MM.1S (cell line): ENCODE results near the gene FIBCD1.

Experiments used
- DNase-seq: peaks from one replicate; pipeline ENCODE4 v3.0.0-alpha.2; 2015
- H2AFZ ChIP-seq: fragments of 300-600 bp; sonication (generic); 2 replicates; pipeline ENCODE4 v1.6.0; 2016; ENCODE audit warnings: antibody characterized with exemption, low read length
- H3F3A ChIP-seq: fragments of 300-600 bp; sonication (generic); 2 replicates; pipeline ENCODE4 v1.6.1; 2016; ENCODE audit warnings: mild to moderate bottlenecking, antibody characterized with exemption, low read length, moderate library complexity, mixed read lengths; ENCODE audit not compliant: insufficient read depth
- H3K27ac ChIP-seq: fragments of 300-600 bp; sonication (generic); 2 replicates; pipeline ENCODE4 v1.5.1; 2016; ENCODE audit warnings: mild to moderate bottlenecking, low read length
- H3K27me3 ChIP-seq: fragments of 300-600 bp; sonication (generic); replicated peaks from 2 replicates; pipeline ENCODE4 v1.6.0; 2016; ENCODE audit warnings: low read length; ENCODE audit not compliant: insufficient read depth
- H3K36me3 ChIP-seq: fragments of 300-600 bp; sonication (generic); replicated peaks from 2 replicates; pipeline ENCODE4 v1.6.1; 2016; ENCODE audit warnings: mild to moderate bottlenecking, low read length, mixed read lengths; ENCODE audit not compliant: insufficient read depth
- H3K4me1 ChIP-seq: fragments of 300-600 bp; sonication (generic); 2 replicates; pipeline ENCODE4 v1.6.1; 2016; ENCODE audit warnings: low read length, mixed read lengths
- H3K4me2 ChIP-seq: fragments of 300-600 bp; sonication (generic); 2 replicates; pipeline ENCODE4 v1.6.0; 2016; ENCODE audit warnings: low read depth, low read length
- H3K4me3 ChIP-seq: fragments of 300-600 bp; sonication (generic); 2 replicates; pipeline ENCODE4 v1.5.1; 2016; ENCODE audit warnings: low read length, mixed read lengths
- H3K79me2 ChIP-seq: fragments of 300-600 bp; sonication (generic); 2 replicates; pipeline ENCODE4 v1.6.1; 2016; ENCODE audit warnings: mixed run types, low read length, mixed read lengths
- H3K9ac ChIP-seq: fragments of 300-600 bp; sonication (generic); 2 replicates; pipeline ENCODE4 v1.6.1; 2016; ENCODE audit warnings: low read length, mixed read lengths
- H3K9me2 ChIP-seq: fragments of 300-600 bp; sonication (generic); replicated peaks from 2 replicates; pipeline ENCODE4 v1.6.1; 2016; ENCODE audit warnings: mild to moderate bottlenecking, low read length, mixed read lengths; ENCODE audit not compliant: insufficient read depth
- H3K9me3 ChIP-seq: fragments of 300-600 bp; sonication (generic); replicated peaks from 2 replicates; pipeline ENCODE4 v1.6.1; 2016; ENCODE audit warnings: mild to moderate bottlenecking, low read length, mixed read lengths; ENCODE audit not compliant: insufficient read depth
- H4K20me1 ChIP-seq: fragments of 300-600 bp; sonication (generic); 2 replicates; pipeline ENCODE4 v1.6.1; 2016; ENCODE audit warnings: mild to moderate bottlenecking, low read length, moderate library complexity, mixed read lengths; ENCODE audit not compliant: insufficient read depth
- EZH2 ChIP-seq: fragments of 300-600 bp; sonication (generic); optimal IDR thresholded peaks from 2 replicates; pipeline ENCODE3; 2017; ENCODE audit warnings: low read depth, mild to moderate bottlenecking, antibody characterized with exemption, low read length, mixed read lengths
- EZH2phosphoT487 ChIP-seq: fragments of 300-600 bp; sonication (generic); IDR thresholded peaks from 2 replicates; pipeline ENCODE4 v1.6.1; 2018; ENCODE audit warnings: antibody characterized with exemption, low read length
- TF ChIP-seq, protein P1 (sequence below): fragments of 300-600 bp; sonication (generic); IDR thresholded peaks from 2 replicates; pipeline ENCODE4 v1.5.1; 2016; ENCODE audit warnings: antibody characterized with exemption, low read length, mixed read lengths

The FIBCD1 gene

DNA sequence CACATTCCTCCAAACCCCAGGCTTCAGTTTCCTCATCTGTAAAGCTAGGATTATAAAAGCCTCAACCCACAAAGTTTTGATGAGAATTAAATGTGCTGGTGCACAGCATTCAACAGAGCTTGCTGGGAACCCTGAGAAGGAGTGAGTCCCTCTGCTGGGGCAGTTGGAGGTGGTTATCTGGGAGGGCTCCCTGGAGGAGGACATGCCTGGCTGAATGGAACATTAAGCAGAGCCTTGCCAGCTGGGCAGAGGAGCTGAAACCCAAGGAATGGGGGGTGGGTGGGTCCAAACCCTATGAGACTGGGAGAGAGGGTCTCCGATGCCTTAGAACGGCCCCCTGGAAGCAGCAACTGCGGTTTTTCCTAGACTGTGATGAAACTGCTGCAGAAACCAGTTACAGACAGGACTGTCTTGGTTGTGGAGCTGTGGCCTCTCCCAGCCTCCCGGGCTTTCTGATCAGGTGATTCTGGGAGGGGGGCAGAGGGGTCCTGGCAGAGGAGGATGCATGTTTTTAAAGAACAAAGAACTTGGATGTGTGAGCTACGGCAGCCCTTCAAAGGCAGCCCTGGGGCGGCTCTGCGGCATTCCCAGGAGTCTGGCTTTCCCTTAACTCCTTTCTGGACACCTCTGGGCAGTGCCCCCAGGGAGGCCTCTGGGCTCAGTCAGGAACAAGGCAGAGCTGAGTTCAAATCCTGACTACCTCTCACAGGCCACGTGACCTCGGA, 20.8 kb downstream of the FIBCD1 start:
- H4K20me1 ChIP-seq = no peaks in the 10 kb centered on the region
- H3K27me3 ChIP-seq = peaks cover 100% of the 10 kb centered on the region
- H3K9ac ChIP-seq = no peak overlapping the region
- TF ChIP-seq EZH2 (no peak), EZH2phosphoT487 (no peak)
- TF ChIP-seq, protein P1, sequence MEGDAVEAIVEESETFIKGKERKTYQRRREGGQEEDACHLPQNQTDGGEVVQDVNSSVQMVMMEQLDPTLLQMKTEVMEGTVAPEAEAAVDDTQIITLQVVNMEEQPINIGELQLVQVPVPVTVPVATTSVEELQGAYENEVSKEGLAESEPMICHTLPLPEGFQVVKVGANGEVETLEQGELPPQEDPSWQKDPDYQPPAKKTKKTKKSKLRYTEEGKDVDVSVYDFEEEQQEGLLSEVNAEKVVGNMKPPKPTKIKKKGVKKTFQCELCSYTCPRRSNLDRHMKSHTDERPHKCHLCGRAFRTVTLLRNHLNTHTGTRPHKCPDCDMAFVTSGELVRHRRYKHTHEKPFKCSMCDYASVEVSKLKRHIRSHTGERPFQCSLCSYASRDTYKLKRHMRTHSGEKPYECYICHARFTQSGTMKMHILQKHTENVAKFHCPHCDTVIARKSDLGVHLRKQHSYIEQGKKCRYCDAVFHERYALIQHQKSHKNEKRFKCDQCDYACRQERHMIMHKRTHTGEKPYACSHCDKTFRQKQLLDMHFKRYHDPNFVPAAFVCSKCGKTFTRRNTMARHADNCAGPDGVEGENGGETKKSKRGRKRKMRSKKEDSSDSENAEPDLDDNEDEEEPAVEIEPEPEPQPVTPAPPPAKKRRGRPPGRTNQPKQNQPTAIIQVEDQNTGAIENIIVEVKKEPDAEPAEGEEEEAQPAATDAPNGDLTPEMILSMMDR = no peak
- no peak overlapping the region for H3K4me2 ChIP-seq
- no peaks in the 10 kb centered on the region for H3K79me2 ChIP-seq
- no peaks in the 10 kb centered on the region for H3K36me3 ChIP-seq
- H3K9me2 ChIP-seq = no peaks in the 10 kb centered on the region
- no peak overlapping the region for H2AFZ ChIP-seq
- H3K27ac ChIP-seq = no peak overlapping the region
- H3K9me3 ChIP-seq = no peaks in the 10 kb centered on the region
- DNase-seq = no peak
- H3F3A ChIP-seq = no peaks in the 10 kb centered on the region
- no peak overlapping the region for H3K4me3 ChIP-seq
- H3K4me1 ChIP-seq = no peaks in the 10 kb centered on the region

GRCh38 chr9:130917168-130917960, 21.7 kb downstream of the FIBCD1 start:
- H4K20me1 ChIP-seq = no peaks in the 10 kb centered on the region
- no peak overlapping the region for H3K4me2 ChIP-seq
- H2AFZ ChIP-seq = no peak overlapping the region
- TF ChIP-seq EZH2 = no peak
- no peak for TF ChIP-seq EZH2phosphoT487
- TF ChIP-seq, protein P1 = no peak
- no peak overlapping the region for H3K27ac ChIP-seq
- H3K9me2 ChIP-seq = no peaks in the 10 kb centered on the region
- no peaks in the 10 kb centered on the region for H3K4me1 ChIP-seq
- H3F3A ChIP-seq = no peaks in the 10 kb centered on the region
- H3K79me2 ChIP-seq = no peaks in the 10 kb centered on the region
- no peaks in the 10 kb centered on the region for H3K9me3 ChIP-seq
- no peak overlapping the region for H3K9ac ChIP-seq
- DNase-seq = no peak
- H3K27me3 ChIP-seq = peaks cover 100% of the 10 kb centered on the region
- no peak overlapping the region for H3K4me3 ChIP-seq
- no peaks in the 10 kb centered on the region for H3K36me3 ChIP-seq

- H3K79me2 ChIP-seq = no peaks in the 10 kb centered on the region
- no peak overlapping the region for H3K9ac ChIP-seq
- H3K9me3 ChIP-seq = no peaks in the 10 kb centered on the region
- TF ChIP-seq EZH2phosphoT487 = no peak
- no peak for TF ChIP-seq EZH2
- TF ChIP-seq, protein P1 = no peak
- H2AFZ ChIP-seq = no peak overlapping the region
- H4K20me1 ChIP-seq = no peaks in the 10 kb centered on the region
- H3K27ac ChIP-seq = no peak overlapping the region
- H3K36me3 ChIP-seq = no peaks in the 10 kb centered on the region
- H3F3A ChIP-seq = no peaks in the 10 kb centered on the region
- peaks cover 92% of the 10 kb centered on the region for H3K27me3 ChIP-seq
- no peaks in the 10 kb centered on the region for H3K4me1 ChIP-seq
- no peak for DNase-seq
- H3K4me3 ChIP-seq = no peak overlapping the region
- H3K9me2 ChIP-seq = no peaks in the 10 kb centered on the region
- H3K4me2 ChIP-seq = no peak overlapping the region
These were observed 24.0 kb downstream of the FIBCD1 start for GRCh38 chr9:130915096-130915447.
